H1 (cell line): ENCODE measurements around the gene TMEM269.

Source experiments
- BACH1 ChIP-seq: IDR thresholded peaks from 2 replicates; pipeline ENCODE4 v1.6.1; 2012; ENCODE audit warnings: low read length, improper control_type of control experiment
- CEBPB ChIP-seq: IDR thresholded peaks from 2 replicates; pipeline ENCODE4 v1.6.1; 2012; ENCODE audit warnings: low read depth, low read length
- CTCF ChIP-seq, 3 experiments: IDR thresholded peaks; 1 replicate in 2 of 3; 2 replicates in 1 of 3; pipeline versions ENCODE4 v1.5.1 to v1.6.1; 2011; ENCODE audit warnings: low read length in 3 of 3, mild to moderate bottlenecking in 3 of 3, inconsistent platforms in 2 of 3, low read depth in 1 of 3, moderate library complexity in 1 of 3; ENCODE audit not compliant: insufficient read depth in 1 of 3; ENCODE audit errors: control extremely low read depth in 1 of 3
- EZH2 ChIP-seq: fragments of 200-600 bp; sonication (generic); IDR thresholded peaks from 2 replicates; pipeline ENCODE4 v1.7.1; 2012; ENCODE audit warnings: low read depth, mild to moderate bottlenecking, moderate library complexity, low read length, inconsistent platforms; ENCODE audit not compliant: severe bottlenecking
- FOSL1 ChIP-seq: IDR thresholded peaks from 2 replicates; pipeline ENCODE4 v1.6.1; 2011; ENCODE audit warnings: mild to moderate bottlenecking, low read depth, low read length, moderate library complexity; ENCODE audit not compliant: insufficient read depth
- HDAC6 ChIP-seq: IDR thresholded peaks from one replicate; pipeline ENCODE4 v1.7.1; 2012; ENCODE audit warnings: low read depth, mild to moderate bottlenecking, inconsistent platforms, low read length, moderate library complexity
- JUN ChIP-seq: IDR thresholded peaks from 2 replicates; pipeline ENCODE4 v1.6.1; 2011; ENCODE audit warnings: low read depth, mild to moderate bottlenecking, improper control_type of control experiment, low read length
- JUND ChIP-seq: IDR thresholded peaks from 2 replicates; pipeline ENCODE4 v1.6.1; 2011; ENCODE audit warnings: mild to moderate bottlenecking, improper control_type of control experiment, low read length
- POLR2A ChIP-seq, 2 experiments: IDR thresholded peaks; 1 replicate in 1 of 2; 2 replicates in 1 of 2; pipeline ENCODE4 v1.6.1; 2011; ENCODE audit warnings: low read depth in 2 of 2, low read length in 2 of 2, mild to moderate bottlenecking in 2 of 2; ENCODE audit errors: control extremely low read depth in 1 of 2
- RNF2 ChIP-seq: fragments of 200-900, 300-1000 bp; sonication (generic); IDR thresholded peaks from 2 replicates; pipeline ENCODE4 v1.7.1; 2016; ENCODE audit warnings: borderline replicate concordance, low read depth, mild to moderate bottlenecking, antibody characterized with exemption, low read length; ENCODE audit not compliant: poor library complexity, severe bottlenecking; ENCODE audit errors: missing control alignments
- SP1 ChIP-seq: IDR thresholded peaks from 2 replicates; pipeline ENCODE4 v1.6.1; 2011; ENCODE audit warnings: low read depth, low read length
- SUZ12 ChIP-seq: fragments of 200-600 bp; sonication (generic); IDR thresholded peaks from 2 replicates; pipeline ENCODE4 v1.6.1; 2012; ENCODE audit warnings: mild to moderate bottlenecking, inconsistent platforms, low read length, moderate library complexity, mixed read lengths
- TBP ChIP-seq: IDR thresholded peaks from 2 replicates; pipeline ENCODE4 v1.6.1; 2011; ENCODE audit warnings: low read depth, low read length, improper control_type of control experiment
- YY1 ChIP-seq: IDR thresholded peaks from 2 replicates; pipeline ENCODE4 v1.6.1; 2011; ENCODE audit warnings: low read depth, mild to moderate bottlenecking, low read length

GRCh38 chr1:42736571-42737200 lies 48.1 kb upstream of the TMEM269 start:
- no peak for TF ChIP-seq CTCF (IDR thresholded peaks at IDR 0.05; ENCODE audit: control extremely low read depth in 1 of 3, insufficient read depth in 1 of 3, low read depth in 1 of 3, low read length in 3 of 3)
- TF ChIP-seq BACH1: no peak
- no peak for TF ChIP-seq JUN
- no peak for TF ChIP-seq TBP
- no peak for TF ChIP-seq FOSL1
- TF ChIP-seq SP1: no peak
- TF ChIP-seq POLR2A (IDR thresholded peaks at IDR 0.05; ENCODE audit: control extremely low read depth in 1 of 2, low read depth in 2 of 2, low read length in 2 of 2): no peak
- TF ChIP-seq SUZ12: no peak
- TF ChIP-seq JUND: no peak
- no peak for TF ChIP-seq RNF2
- TF ChIP-seq HDAC6: no peak
- no peak for TF ChIP-seq YY1
- no peak for TF ChIP-seq EZH2
- no peak for TF ChIP-seq CEBPB
